Dermis microvascular lymphatic vessel endothelial cell (primary cell): ENCODE measurements around the gene KLHL24. TPM values are rescaled to one million over a fixed set of nuclear protein-coding genes. Genes with fewer than 3 reads are reported as not detected.
"Not testable (repeated sequence)": the region's sequence is repeated elsewhere in the genome, so short reads cannot be mapped to it uniquely, and the experiment has no call there.

Experiments
- DNase-seq, 2 donors: peaks; one replicate each; pipeline versions ENCODE4 v3.0.0 to v3.0.0-alpha.2; 2010; ENCODE audit warnings: low read depth in 2 of 2
- total RNA-seq: library from RNA; depleted of rRNA; stranded (reverse); fragments of >200 nt; gene quantifications from 2 replicates; pipeline ENCODE4 v1.2.1, GENCODE V29; 2014

The KLHL24 gene
- 61.1 and 95.8 TPM in 2 replicates for total RNA-seq

DNA sequence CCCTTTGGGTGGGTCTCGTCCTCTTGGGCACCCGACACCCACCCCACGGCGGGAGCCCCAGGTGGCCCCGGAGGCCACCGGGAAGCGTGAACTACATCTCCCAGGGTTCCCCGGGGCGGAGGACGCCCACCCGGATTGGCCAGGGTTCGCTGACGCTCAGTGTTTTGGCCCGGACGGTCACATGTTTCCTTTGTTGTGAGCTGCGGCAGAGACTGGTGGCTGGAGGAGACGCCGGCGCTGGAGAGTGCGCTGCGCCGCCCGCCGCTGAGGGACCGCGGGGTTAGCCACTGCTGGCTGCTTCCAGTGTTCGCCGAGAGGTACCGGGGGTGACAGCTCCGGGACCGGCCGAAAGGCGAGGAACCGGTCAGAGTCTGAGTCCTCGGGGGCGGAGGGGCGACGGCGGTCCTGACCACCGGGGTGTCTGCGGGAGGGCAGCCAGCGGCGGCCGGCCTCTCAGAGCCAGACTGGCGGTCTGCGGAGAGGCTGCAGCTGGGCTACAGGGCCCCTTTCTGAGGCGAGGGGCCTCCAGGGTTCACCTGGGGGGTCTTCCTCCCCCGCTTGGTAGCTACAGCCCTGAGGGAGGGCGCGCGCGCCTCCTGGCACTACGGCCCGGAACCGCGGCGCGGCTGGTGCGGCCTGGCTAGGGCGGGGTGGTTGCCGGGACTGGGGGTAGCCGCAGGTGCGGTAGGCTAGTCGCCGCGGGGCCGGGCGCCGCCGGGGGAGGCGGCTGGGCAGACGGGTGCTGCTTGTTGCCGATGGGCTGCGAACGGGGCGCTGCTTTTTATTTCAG lies at the start of gene KLHL24:
TSS of gene KLHL24 (plus strand) at position 193 of the 790 bp plus-strand sequence. CDS start 14,734 bp downstream, outside the sequence.
- peak; percentile 85 to 94 for DNase-seq

- no peak for DNase-seq
Measured at GRCh38 chr3:183586477-183586876, 48.9 kb upstream of the KLHL24 start.

GRCh38 chr3:183587336-183587735 lies 48.1 kb upstream of the KLHL24 start:
- peak in 1 of 2 donors; percentile 53 for DNase-seq

DNA sequence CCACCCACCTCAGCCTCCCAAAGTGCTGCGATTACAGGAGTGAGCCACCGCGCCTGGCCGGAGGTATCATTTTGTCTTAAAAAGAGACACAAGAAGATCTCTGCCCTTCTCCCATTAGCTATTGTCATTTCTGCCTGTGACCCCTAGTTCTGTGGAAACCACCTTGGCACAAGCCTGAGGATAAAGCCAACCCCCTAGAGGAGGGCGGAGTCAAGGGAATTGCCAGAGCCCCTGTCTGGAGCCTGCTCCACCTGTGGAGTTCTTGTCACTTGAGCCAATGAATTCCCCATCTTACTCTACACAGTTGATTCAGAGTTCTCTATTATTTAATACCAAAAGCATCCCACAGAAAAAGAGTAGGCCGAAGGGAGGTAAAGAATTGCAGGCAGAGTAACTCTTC lies 45.0 kb upstream of the KLHL24 start:
- DNase-seq = no peak

DNA sequence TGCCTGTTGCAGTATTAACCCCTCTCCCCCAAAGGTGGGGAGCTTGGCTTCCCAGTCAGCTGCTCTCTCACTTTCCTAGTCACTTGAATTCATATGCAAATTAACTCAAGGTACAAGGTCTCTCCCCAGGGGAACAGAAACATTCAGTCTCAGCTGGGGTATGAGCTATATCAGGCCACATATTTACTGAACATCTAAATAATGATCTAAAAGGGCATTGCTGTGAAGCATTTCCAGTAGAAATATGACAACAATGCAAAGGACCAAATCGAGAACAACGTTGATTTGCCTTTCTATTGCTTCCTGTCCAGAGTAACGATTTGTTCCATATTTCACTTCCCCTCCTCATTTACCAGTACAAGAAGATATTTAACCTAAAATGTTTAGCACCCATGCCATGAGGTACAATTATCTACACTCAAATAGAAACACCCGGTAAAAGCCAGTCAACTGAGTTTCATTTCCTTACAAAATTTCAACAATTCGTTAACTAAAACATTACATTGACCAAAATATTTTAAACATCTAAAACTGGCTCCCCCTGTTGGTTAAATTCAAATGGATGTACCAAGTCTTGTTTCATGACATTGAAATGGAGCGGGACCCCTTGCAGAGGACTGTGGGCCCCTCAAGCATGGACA lies 43.4 kb upstream of the KLHL24 start:
- DNase-seq = peak in 1 of 2 donors; percentile 27

DNA sequence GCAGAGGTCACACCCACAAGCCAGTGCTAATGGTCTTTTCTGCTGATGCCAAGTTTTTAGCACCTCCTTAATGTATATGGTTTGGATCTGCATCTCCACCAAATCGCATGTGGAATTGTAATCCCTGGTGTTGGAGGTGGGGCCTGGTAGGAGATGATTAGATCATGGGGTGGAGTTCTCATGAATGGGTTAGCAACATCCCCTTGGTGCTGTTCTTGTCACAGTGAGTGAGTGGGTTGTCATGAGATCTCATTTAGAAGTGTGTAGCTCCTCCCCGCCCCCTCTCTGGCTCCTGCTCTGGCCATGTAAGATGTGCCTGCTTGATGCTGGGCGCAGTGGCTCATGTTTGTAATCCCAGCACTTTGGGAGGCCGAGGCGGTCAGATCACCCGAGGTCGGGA lies 42.6 kb upstream of the KLHL24 start:
- no peak for DNase-seq

DNA sequence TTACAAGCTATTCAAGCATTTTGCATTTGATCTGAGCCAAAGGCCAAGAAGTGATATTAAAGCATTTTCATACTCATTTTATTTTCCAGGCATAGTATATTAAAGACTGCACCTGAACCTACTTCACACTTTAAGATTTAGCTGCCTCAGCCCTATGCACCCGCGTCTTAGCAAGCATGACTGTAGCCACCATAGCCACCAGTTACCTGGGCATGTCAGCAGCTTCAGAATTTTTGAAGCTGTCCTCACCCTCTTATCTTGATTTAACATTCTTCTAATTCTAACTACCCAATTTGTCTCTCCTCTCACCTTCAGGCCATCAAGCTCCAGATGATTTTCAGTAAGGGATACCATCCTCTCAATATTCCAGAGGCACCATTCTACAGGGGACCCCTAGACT lies 40.8 kb upstream of the KLHL24 start:
- no peak for DNase-seq

DNA sequence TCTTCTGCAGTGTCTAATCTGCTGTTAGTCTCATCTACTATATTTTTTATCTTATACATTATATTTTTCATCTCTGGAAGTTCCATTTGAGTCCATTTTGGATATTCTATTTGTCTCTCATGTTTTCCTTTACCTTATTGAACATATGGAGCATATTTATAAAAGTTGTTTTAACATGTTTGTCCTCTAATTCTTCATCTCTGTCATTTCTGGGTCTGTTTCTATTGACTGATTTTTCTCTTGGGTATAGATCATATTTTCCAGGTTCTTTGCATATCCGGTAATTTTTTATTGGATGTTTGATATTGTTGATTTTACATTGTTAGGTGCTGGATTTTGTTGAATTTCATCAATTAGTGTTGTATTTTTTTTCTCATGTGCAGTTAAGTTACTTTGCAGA lies 37.5 kb upstream of the KLHL24 start:
- no peak for DNase-seq

DNA sequence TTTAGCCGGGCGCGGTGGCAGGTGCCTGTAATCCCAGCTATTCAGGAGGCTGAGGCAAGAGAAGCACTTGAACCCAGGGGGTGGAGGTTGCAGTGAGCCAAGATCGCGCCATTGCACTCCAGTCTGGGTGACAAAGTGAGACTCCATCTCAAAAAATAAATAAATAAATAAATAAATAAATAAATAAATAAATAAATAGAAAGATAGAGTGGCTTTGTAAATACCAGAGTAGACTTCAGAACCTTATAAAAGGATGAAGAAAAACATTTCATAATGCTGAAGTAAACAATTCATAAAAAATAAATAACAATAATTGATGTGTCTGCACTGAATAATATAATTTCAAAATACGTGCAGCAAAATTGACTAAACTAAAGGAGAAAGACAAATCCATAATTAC lies 24.1 kb upstream of the KLHL24 start:
- not testable (repeated sequence) for DNase-seq

DNA sequence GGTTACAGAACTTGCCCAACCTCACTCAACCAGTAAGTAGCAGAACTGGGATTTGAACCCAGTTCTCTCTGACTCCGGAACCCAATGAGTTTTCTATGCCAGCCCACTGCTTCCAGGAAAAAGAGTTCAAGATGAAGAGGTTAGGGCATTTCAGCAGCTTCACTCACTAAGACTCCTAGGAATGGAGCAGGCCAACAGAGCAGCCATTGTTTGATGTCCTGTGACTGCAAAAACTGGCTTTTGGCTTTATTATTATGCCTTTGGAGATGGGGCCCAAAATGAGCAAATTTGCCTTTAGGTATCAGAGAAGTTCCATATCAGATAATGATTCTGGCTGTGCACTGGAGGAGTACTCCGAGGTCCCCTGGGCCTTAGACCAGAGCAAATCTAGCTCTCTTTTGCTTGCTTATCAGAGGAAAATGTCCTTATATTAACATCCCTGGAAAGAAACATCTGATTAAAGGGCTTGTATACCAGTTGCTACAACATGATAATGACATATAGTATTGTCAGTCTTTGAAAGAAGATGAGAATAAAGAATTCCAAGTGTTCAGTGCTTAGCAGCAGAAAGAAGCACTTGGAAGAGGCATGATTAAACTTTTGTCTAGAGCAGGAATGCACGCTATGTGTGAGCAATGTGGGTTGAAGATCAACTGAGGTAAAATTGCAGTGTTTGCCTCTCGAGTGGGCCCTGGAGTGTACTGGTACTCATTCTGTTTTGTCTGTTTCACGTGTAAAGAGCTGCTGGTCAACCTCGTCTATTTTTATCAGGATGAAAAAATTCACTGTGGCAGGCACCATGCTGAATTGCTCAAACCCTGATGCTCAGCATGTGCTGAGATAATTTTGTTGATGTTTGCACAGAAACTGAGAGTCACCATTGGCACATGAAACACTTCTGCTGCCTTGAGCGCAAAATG lies 21.8 kb upstream of the KLHL24 start:
- DNase-seq = no peak

- DNase-seq = no peak
Measured at GRCh38 chr3:183618542-183618941, 16.9 kb upstream of the KLHL24 start.

GRCh38 chr3:183619010-183619409 lies 16.4 kb upstream of the KLHL24 start:
- DNase-seq = no peak

DNA sequence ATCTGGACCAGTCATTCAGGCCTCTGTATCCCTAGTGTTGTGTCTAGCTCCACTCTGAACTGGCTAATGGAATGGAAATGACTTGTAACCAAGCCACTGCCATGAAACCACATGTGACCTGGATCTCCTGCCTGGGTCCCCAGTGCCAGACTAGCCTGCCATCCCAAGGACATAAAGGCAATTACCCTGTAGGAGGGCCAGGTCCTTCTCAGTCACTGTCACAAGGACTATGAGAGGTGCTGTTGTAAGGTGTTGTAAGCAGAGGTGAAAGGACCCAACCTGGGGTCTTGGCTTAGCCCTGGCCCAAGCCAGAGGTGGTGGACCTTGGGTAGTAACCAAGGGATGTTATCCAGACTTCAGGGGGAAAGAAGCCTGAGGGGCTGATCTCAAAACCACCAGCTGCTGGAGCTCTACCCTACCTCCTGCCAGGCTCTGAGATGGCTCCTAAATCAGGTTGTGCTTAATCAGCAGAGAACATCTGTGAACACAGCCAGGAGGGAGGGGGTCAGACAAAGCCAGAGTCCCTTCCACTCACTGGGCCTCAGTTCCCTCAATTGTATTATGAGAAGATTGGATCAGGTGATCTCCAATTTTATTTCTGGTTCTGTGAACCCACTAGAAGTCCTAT lies 15.7 kb upstream of the KLHL24 start:
- DNase-seq = no peak

- no peak for DNase-seq
Measured at GRCh38 chr3:183620252-183620628, 15.2 kb upstream of the KLHL24 start.

- DNase-seq = not testable (repeated sequence)
Measured at GRCh38 chr3:183622473-183622872, 12.9 kb upstream of the KLHL24 start.

DNA sequence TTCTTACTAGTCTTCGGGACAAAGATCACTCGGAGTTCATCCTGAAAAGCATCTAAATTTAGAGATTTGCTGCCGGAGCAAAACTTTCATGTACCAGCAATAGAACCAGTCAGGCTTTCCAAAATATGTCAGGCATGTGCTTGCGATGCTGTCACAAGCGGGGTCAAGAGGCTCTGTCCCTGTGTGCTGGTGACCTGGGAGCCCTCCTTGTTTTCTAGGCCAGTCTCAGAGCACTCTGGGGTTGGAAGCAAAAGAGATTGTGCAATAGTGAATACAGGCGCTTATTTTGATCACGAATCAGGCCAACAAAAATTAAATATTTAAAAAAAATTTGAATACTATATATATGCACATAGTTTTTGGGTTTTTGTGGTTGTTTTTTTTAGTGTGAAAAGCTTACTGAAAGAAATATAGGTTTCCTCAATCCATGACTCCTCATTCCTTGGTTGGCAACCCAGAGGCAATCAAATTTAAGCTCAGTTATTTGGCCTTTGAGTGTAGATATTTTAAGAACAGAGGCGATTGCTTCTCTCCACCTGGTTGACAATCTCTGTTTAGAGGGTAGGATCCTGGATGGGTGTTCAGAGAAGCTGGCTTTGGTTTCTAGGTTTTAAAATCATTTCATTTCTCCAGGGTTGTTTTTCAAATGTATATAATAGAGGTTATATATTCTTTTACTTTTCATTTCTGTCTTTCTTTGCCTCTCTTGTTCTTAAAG lies 8.4 kb upstream of the KLHL24 start:
- DNase-seq = no peak

DNA sequence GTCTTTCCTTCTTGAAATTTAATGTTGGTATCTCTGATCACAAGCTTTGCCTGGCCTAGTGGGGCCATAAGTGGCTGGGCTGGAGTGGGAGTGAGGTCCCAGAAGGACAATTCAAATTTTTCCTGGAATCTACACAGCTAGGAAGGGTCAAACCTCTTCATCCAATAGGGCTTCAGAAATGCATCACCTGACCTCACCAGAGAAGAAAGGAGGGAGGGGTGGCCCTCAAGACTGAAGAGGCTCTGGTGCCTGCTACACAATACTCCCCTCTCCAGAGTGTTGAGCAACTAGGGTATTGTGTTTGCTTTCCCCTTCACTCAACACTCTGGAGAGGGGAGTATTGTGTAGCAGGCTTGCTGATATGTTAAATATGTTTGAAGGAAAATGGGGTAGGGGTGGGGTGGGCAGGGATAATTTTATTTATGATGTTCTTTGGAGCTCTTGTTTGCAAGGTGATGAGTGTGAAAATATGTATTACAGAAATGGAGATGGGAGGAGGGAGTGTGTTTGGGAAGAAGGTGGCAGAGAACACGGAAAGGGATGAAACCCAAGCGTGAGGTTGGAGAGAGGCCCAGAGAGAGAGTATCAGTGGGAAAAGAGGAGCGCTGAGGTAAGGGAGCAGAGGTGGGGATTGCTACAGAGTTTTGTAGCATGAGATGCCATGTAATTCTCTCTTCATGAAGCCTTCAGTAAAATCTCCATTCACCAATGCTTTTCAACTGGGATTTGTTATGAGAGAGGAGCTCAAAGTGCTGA lies 5.7 kb upstream of the KLHL24 start:
- DNase-seq = no peak

DNA sequence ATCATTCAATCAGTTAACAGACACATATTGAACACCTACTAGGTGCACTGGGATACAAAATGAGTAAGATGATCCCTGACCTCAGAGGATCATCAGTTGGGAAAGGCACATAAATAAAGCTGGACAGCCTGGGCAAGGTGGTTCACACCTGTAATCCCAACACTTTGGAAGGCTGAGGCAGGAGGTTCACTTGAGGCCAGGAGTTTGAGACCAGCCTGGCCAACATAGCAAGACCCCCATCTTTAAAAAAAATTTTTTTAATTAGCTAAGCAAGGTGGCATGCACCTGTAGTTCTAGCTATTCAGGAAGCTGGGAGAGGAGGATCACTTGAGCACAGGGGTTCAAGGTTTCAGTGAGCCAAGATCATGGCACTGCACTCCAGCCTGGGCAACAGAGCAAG lies 3.7 kb upstream of the KLHL24 start:
- DNase-seq = no peak

DNA sequence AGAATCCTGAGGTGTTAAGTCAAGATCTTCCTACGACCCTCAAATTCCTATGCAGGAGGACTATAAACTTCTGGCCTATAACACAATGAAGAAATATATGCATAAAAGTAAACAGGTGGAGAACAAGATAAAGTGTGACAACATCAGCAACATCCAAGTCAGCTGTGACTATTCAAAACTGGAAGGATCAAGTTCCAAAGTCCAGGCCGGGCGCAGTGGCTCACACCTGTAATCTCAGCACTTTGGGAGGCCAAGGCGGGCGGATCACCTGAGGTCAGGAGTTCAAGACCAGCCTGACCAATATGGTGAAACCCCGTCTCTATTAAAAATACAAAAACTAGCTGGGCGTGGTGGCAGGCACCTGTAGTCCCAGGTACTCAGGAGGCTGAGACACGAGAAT lies 2.7 kb upstream of the KLHL24 start:
- not testable (repeated sequence) for DNase-seq

DNA sequence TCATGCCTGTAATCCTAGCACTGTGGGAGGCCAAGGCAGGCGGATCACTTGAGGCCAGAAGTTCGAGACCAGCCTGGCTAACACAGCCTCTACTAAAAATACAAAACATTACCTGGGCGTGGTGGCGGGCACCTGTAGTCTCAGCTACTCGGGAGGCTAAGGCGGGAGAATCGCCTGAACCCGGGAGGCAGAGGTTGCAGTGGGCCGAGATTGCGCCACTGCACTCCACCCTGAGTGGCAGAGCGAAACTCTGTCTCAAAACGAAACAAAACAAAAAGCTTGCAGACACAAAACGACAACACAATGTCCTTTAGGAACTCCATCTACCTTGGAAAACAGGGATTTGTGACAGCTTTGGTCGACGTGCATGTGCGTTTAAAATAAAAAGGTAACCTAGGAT lies 716 bp upstream of the KLHL24 start:
- no peak for DNase-seq
